Nucleus accumbens (tissue), 56 donors: Measurements from ENCODE around the gene CCDC188.

Experiments
- DNase-seq, 56 donors: peaks; one replicate each; lab custom pipeline; 2025; lab: John Stamatoyannopoulos, UW

The CCDC188 gene

GRCh38 chr22:20150381-20151275, at the start of gene CCDC188:
CCDC188 (minus strand) TSS chr22:20151055; CDS start chr22:20150986, 69 bp downstream.
- no peak for DNase-seq

- no peak for DNase-seq
Observed at GRCh38 chr22:20199906-20200305, 49.1 kb upstream of the CCDC188 start.

- DNase-seq, result no peak
Observed at GRCh38 chr22:20199413-20199842, 48.6 kb upstream of the CCDC188 start.

GRCh38 chr22:20198557-20199319, 47.9 kb upstream of the CCDC188 start:
- DNase-seq, result no peak

- no peak for DNase-seq
Observed at GRCh38 chr22:20197407-20198030, 46.7 kb upstream of the CCDC188 start.

- DNase-seq, result no peak
Observed at GRCh38 chr22:20196094-20196842, 45.4 kb upstream of the CCDC188 start.

- DNase-seq, result no peak
Observed at GRCh38 chr22:20194681-20195593, 44.1 kb upstream of the CCDC188 start.

- DNase-seq, result no peak
Observed at GRCh38 chr22:20193761-20194494, 43.1 kb upstream of the CCDC188 start.

GRCh38 chr22:20192972-20193760, 42.3 kb upstream of the CCDC188 start:
- no peak for DNase-seq

GRCh38 chr22:20192293-20192971, 41.6 kb upstream of the CCDC188 start:
- no peak for DNase-seq

- DNase-seq, result no peak
Observed at GRCh38 chr22:20191803-20192202, 40.9 kb upstream of the CCDC188 start.

GRCh38 chr22:20191000-20191515, 40.2 kb upstream of the CCDC188 start:
- DNase-seq, result no peak

GRCh38 chr22:20188567-20188877, 37.7 kb upstream of the CCDC188 start:
- DNase-seq, result no peak

- DNase-seq, result no peak
Observed at GRCh38 chr22:20187777-20188566, 37.1 kb upstream of the CCDC188 start.

GRCh38 chr22:20186871-20187546, 36.2 kb upstream of the CCDC188 start:
- no peak for DNase-seq
